Activated T-helper 2 cell treated with anti-CD3 and anti-CD28 coated beads, Interferon-gamma antibody, Interleukin-2, Interleukin-4, amounts not matched to agents 10 μg/mL and 5 μg/mL and 100 μg/mL, durations not matched to agents 14 hours and 24 hours and 36 hours (primary cell): ENCODE measurements around the gene NRG3. TPM values are rescaled to one million over a fixed set of nuclear protein-coding genes. Genes with fewer than 3 reads are reported as not detected.
A peak's percentile ranks its signal among the peaks of the same experiment; 100 is the strongest.

Source experiments
- DNase-seq: peaks from one replicate; pipeline ENCODE4 v3.0.0; 2021; ENCODE audit warnings: low spot score
- H3K27ac Mint-ChIP-seq: one replicate; pipeline ENCODE4 v1.8.0; 2021; ENCODE audit warnings: mixed read lengths
- H3K27me3 Mint-ChIP-seq: one replicate; pipeline ENCODE4 v1.8.0; 2021; ENCODE audit warnings: low read depth, mixed read lengths
- H3K36me3 Mint-ChIP-seq: one replicate; pipeline ENCODE4 v1.8.0; 2021; ENCODE audit warnings: low read depth, mixed read lengths
- H3K4me1 Mint-ChIP-seq: one replicate; pipeline ENCODE4 v1.8.0; 2021; ENCODE audit warnings: low read depth, mixed read lengths
- H3K4me3 Mint-ChIP-seq: one replicate; pipeline ENCODE4 v1.8.0; 2021; ENCODE audit warnings: low read depth, mild to moderate bottlenecking, moderate library complexity, mixed read lengths
- H3K9me3 Mint-ChIP-seq: one replicate; pipeline ENCODE4 v1.8.0; 2021; ENCODE audit warnings: mixed read lengths
- intact Hi-C: fragments of 100-400 bp; cut with micrococcal nuclease; formaldehyde crosslinking; loops from one replicate; pipeline ENCODE4 v1.15.1; 2023
- total RNA-seq: library from RNA; stranded (reverse); gene quantifications from 2 replicates; pipeline ENCODE4 v1.2.3, GENCODE V29; 2022

NRG3 gene
- total RNA-seq, 1 donor from 2014 or later: not detected

DNA sequence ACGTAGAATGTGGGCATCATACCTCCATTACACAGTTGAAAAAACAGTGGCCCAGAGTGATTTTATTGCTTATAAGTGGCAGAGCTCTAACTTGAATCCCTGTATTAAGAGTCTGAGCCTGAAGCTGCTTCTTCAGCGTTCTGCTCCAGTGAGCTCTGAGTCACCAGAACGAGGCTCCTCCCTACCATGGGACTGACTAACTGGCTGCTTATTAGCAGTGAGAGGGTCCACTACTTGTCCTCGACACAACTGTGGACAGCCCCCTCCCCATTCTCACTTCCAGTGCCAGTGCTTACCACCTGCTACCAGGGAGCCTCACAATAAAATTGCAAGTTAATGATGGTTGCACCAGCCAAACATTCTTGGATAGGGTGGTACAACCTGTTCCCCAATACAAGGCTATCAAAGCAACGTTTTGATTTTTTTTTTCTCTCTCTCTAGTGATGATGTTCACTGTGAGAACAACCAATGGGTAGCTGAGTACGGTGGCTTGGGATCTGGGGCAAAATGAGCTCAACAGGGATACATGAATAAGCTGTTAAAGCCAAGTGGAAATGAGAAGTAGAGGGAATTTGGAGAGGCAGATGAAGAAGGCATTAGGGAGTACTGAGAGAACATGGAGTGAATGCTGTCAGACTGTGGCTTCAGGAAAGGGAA lies 2.7 kb upstream of the NRG3 start:
- no peaks in the 10 kb centered on the region for H3K9me3 Mint-ChIP-seq
- no peak for DNase-seq
- peaks cover 6% of the 10 kb centered on the region for H3K4me1 Mint-ChIP-seq
- H3K36me3 Mint-ChIP-seq: peaks cover 4% of the 10 kb centered on the region
- no peak overlapping the region for H3K4me3 Mint-ChIP-seq
- intact Hi-C loops: no loop called here
- no peak overlapping the region for H3K27ac Mint-ChIP-seq
- H3K27me3 Mint-ChIP-seq: peaks cover 40% of the 10 kb centered on the region

DNA sequence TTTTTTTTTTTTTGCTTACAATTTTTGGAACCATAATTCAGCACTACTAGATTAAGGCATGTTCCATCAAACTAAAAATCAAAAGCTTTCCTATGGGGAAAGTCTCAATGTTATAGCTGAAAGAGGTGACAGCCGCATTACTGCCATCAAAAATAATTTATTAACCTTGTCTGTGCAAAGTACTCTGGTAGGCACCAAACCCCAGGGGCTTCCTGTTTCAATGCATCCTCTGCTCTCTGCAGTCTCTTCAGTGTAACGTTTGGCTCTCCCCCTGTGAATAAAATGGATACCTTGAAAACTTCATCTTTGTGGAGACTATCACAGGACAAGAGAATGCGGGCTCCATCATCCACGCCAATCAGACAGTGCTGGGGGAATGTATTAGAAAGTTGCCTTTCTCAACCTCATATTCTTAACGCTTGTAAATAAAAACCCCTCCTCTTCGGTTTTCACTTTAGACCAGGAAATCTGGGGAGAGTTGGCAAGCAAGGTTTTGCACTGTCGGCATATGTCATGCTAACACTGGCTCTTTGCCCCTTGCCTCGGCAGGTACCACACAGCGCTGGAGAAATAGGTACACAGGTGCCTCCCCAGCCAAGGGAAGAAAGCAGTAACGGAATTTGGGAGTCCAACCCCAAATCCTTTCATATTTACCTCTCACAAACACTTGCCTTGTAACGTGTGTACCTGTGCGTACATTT lies 1.6 kb upstream of the NRG3 start:
- peaks cover 4% of the 10 kb centered on the region for H3K36me3 Mint-ChIP-seq
- peaks cover 6% of the 10 kb centered on the region for H3K4me1 Mint-ChIP-seq
- no peak overlapping the region for H3K27ac Mint-ChIP-seq
- no peaks in the 10 kb centered on the region for H3K9me3 Mint-ChIP-seq
- intact Hi-C loops: no loop called here
- H3K27me3 Mint-ChIP-seq: peaks cover 45% of the 10 kb centered on the region
- H3K4me3 Mint-ChIP-seq: no peak overlapping the region
- no peak for DNase-seq

DNA sequence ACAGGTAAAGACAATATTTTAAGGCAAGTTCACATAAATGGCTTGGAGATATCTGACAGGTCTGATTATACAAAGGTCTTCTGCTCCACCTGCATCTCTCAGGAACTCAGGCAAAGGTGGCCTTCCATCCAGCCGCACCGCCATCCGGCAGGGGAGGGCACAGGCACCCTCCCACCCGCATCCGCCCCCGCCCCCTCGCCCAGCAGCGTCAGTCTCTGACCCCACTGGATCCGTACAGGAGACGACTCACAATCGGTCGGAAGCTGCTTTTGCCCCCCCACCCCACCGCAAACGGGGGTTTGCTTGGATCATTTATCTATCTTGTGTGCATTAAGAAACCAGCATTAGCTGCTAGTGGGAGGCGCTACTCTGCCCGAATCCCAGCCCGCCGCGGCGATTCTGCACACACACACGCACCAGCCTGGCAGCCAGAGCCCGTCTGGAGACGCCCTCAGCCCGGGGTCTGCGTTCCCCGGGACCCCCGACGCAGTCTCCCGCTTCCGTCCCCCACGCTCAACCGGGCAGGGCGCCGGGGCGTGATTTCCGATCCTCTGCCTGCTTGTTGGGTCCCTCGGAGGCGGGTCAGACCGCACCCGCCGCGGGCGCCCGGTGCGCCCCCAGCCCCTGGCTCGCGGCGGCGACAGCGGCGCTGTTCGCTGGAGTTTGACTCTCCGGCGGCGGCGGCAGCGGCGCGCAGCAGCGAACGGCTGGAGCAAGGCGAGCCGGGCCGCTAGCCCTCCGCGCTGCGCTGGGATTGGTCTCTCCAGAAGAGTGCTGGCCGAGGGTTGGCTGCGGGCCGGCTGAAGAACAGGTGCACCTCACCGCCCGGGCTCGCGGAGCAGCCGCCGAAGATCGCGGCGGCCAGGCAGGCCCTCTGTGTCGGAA lies 820 bp upstream of the NRG3 start:
- intact Hi-C loops: no loop called here
- DNase-seq: no peak
- Mint-ChIP-seq H3K4me3 (no peak overlapping the region), H3K36me3 (peaks cover 4% of the 10 kb centered on the region), H3K4me1 (peaks cover 6% of the 10 kb centered on the region), H3K27me3 (peaks cover 45% of the 10 kb centered on the region), H3K27ac (no peak overlapping the region), H3K9me3 (no peaks in the 10 kb centered on the region)

- H3K27me3 Mint-ChIP-seq: peaks cover 45% of the 10 kb centered on the region
These were observed 666 bp downstream of the NRG3 start for GRCh38 chr10:81875467-81876252.

GRCh38 chr10:81876253-81877077 lies 1.5 kb downstream of the NRG3 start:
- Mint-ChIP-seq H3K27me3 (peaks cover 41% of the 10 kb centered on the region), H3K27ac (no peak overlapping the region), H3K36me3 (peaks cover 4% of the 10 kb centered on the region), H3K9me3 (no peaks in the 10 kb centered on the region), H3K4me1 (peaks cover 6% of the 10 kb centered on the region), H3K4me3 (peak overlapping the region; percentile 56)
- no peak for DNase-seq
- intact Hi-C loops: no loop called here

More at GRCh38 chr10:81875467-81876252, 666 bp downstream of the NRG3 start:
- intact Hi-C loops: no loop called here
- peaks cover 4% of the 10 kb centered on the region for H3K36me3 Mint-ChIP-seq
- no peak overlapping the region for H3K27ac Mint-ChIP-seq
- H3K9me3 Mint-ChIP-seq: no peaks in the 10 kb centered on the region
- peaks cover 6% of the 10 kb centered on the region for H3K4me1 Mint-ChIP-seq
- DNase-seq: no peak
- peak overlapping the region; percentile 56 for H3K4me3 Mint-ChIP-seq

- Mint-ChIP-seq H3K36me3 (peaks cover 4% of the 10 kb centered on the region), H3K27ac (no peak overlapping the region), H3K4me3 (no peak overlapping the region), H3K4me1 (peaks cover 6% of the 10 kb centered on the region), H3K9me3 (no peaks in the 10 kb centered on the region), H3K27me3 (peaks cover 33% of the 10 kb centered on the region)
- DNase-seq: no peak
- intact Hi-C loops: no loop called here
These were observed 2.6 kb downstream of the NRG3 start for GRCh38 chr10:81877596-81877995.

- Mint-ChIP-seq H3K27ac (no peak overlapping the region), H3K27me3 (peaks cover 8% of the 10 kb centered on the region), H3K4me1 (no peaks in the 10 kb centered on the region), H3K36me3 (no peaks in the 10 kb centered on the region), H3K9me3 (no peaks in the 10 kb centered on the region), H3K4me3 (no peak overlapping the region)
- no peak for DNase-seq
- intact Hi-C loops: no loop called here
These were observed 7.0 kb downstream of the NRG3 start for GRCh38 chr10:81882011-81882410.

DNA sequence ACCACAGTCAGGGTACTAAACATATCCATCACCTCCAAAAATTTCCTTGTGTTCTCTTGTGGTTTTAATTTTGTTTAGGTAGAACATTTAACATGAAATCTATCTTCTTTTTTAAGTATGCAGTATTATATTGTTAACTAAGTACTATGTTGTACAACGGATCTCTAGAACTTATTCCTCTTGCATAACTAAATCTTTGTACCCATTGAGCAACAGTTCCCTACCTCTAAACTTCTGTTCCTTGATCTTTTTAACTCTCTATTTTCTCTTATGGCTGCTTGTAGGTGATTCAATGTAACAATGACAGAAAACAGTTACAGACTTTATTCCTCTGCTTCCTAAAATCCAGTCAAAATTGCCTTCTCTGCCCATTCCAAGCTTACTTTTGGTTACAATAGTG lies 9.9 kb downstream of the NRG3 start:
- no peak for DNase-seq
- Mint-ChIP-seq H3K9me3 (no peaks in the 10 kb centered on the region), H3K27ac (no peak overlapping the region), H3K36me3 (no peaks in the 10 kb centered on the region), H3K4me1 (no peaks in the 10 kb centered on the region), H3K4me3 (no peak overlapping the region), H3K27me3 (no peaks in the 10 kb centered on the region)
- intact Hi-C loops: no loop called here

DNA sequence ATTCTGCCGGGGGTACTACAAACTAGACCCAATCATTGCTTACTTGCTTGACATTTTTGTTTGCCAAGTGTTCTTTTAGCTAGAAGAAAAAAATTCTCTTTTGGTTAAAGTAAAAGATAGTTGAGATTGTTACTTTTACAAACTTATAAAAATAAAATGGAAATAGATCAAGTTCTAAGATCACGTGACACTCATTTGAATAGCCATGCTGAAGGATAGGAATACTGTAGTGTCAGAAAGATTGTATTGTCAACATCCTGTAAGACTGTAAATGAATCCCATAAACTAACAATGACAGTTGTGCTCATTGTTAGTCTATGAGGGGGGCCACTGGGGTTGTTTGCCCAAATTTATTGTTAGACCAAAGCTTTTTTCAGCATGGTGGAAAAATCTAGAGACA lies 10.5 kb downstream of the NRG3 start:
- DNase-seq: no peak
- Mint-ChIP-seq H3K4me1 (no peaks in the 10 kb centered on the region), H3K9me3 (no peaks in the 10 kb centered on the region), H3K27ac (no peak overlapping the region), H3K27me3 (no peaks in the 10 kb centered on the region), H3K36me3 (no peaks in the 10 kb centered on the region), H3K4me3 (no peak overlapping the region)
- intact Hi-C loops: no loop called here

DNA sequence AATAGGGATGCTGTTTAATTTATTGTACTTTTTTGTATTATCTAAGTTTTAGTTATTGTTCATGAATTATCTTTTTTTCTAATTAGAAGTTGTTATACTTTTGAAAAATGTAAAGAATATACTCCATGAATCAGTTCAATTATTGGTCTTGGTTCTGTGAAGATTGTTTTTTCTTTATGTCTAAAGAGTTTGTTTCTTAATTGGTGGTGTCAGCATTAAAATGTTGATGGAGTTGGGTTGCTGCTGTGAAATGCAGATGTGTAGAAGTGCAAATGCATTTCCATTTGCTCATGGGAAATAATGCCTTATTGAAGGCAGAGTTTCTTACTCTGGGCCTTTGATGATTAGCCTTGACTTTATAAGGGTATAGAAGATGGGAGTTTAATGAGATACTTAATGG lies 11.9 kb downstream of the NRG3 start:
- no peaks in the 10 kb centered on the region for H3K4me1 Mint-ChIP-seq
- no peak for DNase-seq
- H3K9me3 Mint-ChIP-seq: no peaks in the 10 kb centered on the region
- no peaks in the 10 kb centered on the region for H3K36me3 Mint-ChIP-seq
- intact Hi-C loops: no loop called here
- H3K27ac Mint-ChIP-seq: no peak overlapping the region
- no peaks in the 10 kb centered on the region for H3K27me3 Mint-ChIP-seq
- no peak overlapping the region for H3K4me3 Mint-ChIP-seq

- DNase-seq: no peak
- H3K4me3 Mint-ChIP-seq: no peak overlapping the region
- no peak overlapping the region for H3K27ac Mint-ChIP-seq
- intact Hi-C loops: no loop called here
- no peaks in the 10 kb centered on the region for H3K27me3 Mint-ChIP-seq
- H3K4me1 Mint-ChIP-seq: no peaks in the 10 kb centered on the region
- no peaks in the 10 kb centered on the region for H3K36me3 Mint-ChIP-seq
- no peaks in the 10 kb centered on the region for H3K9me3 Mint-ChIP-seq
These were observed 14.3 kb downstream of the NRG3 start for GRCh38 chr10:81889181-81889769.
